Activated effector memory CD4-positive, alpha-beta T cell treated with anti-CD3 and anti-CD28 coated beads, Interleukin-2, amount 50 U/mL, for 16 hours (primary cell): ENCODE results near the gene MXD1.
"Not testable (repeated sequence)": the region's sequence is repeated elsewhere in the genome, so short reads cannot be mapped to it uniquely, and the experiment has no call there.

Source experiments
- DNase-seq: peaks from one replicate; pipeline ENCODE4 v3.0.0-alpha.2; 2020

Gene MXD1

GRCh38 chr2:69914950-69915945, at the start of gene MXD1:
MXD1 (plus strand) TSS chr2:69915109; CDS start chr2:69915331, 222 bp downstream.
- peak; percentile 100 for DNase-seq

- DNase-seq = no peak
Measured at GRCh38 chr2:69888451-69888850, 26.5 kb upstream of the MXD1 start.

GRCh38 chr2:69889302-69889701, 25.6 kb upstream of the MXD1 start:
- no peak for DNase-seq

GRCh38 chr2:69890881-69891280, 24.0 kb upstream of the MXD1 start:
- DNase-seq = no peak

- not testable (repeated sequence) for DNase-seq
Measured at GRCh38 chr2:69892838-69893424, 22.0 kb upstream of the MXD1 start.

- DNase-seq = peak; percentile 93
Measured at GRCh38 chr2:69893684-69894551, 21.0 kb upstream of the MXD1 start, which contains the start of gene SNRNP27. SNRNP27 (plus strand) TSS chr2:69893956; CDS start chr2:69893985, 29 bp downstream.

GRCh38 chr2:69894737-69895136, 20.2 kb upstream of the MXD1 start:
- DNase-seq = not testable (repeated sequence)

- no peak for DNase-seq
Measured at GRCh38 chr2:69902213-69902922, 12.5 kb upstream of the MXD1 start.

GRCh38 chr2:69907216-69907615, 7.7 kb upstream of the MXD1 start:
- DNase-seq = no peak

- DNase-seq = no peak
Measured at GRCh38 chr2:69911985-69912563, 2.8 kb upstream of the MXD1 start.

GRCh38 chr2:69914164-69914949, 552 bp upstream of the MXD1 start:
- no peak for DNase-seq

GRCh38 chr2:69916106-69916505, 1.2 kb downstream of the MXD1 start:
- DNase-seq = no peak

GRCh38 chr2:69917852-69918251, 2.9 kb downstream of the MXD1 start:
- DNase-seq = no peak

- no peak for DNase-seq
Measured at GRCh38 chr2:69918401-69918800, 3.5 kb downstream of the MXD1 start.

GRCh38 chr2:69923116-69923515, 8.2 kb downstream of the MXD1 start:
- no peak for DNase-seq

GRCh38 chr2:69926849-69927515, 12.1 kb downstream of the MXD1 start:
- no peak for DNase-seq

GRCh38 chr2:69931832-69932595, 17.1 kb downstream of the MXD1 start:
- DNase-seq = no peak

- no peak for DNase-seq
Measured at GRCh38 chr2:69932596-69932922, 17.6 kb downstream of the MXD1 start.

GRCh38 chr2:69933254-69933828, 18.4 kb downstream of the MXD1 start:
- DNase-seq = no peak
